ENCODE data around the gene CCDC126.

The CCDC126 gene

GRCh38 chr7:23598296-23598695 lies 1.1 kb downstream of the CCDC126 start:
- ATAC-seq: no peak
- no peak for TF ChIP-seq ZNF70 (CRISPR knock-in tag; IDR thresholded peaks at IDR 0.05)
- TF ChIP-seq, protein P1, sequence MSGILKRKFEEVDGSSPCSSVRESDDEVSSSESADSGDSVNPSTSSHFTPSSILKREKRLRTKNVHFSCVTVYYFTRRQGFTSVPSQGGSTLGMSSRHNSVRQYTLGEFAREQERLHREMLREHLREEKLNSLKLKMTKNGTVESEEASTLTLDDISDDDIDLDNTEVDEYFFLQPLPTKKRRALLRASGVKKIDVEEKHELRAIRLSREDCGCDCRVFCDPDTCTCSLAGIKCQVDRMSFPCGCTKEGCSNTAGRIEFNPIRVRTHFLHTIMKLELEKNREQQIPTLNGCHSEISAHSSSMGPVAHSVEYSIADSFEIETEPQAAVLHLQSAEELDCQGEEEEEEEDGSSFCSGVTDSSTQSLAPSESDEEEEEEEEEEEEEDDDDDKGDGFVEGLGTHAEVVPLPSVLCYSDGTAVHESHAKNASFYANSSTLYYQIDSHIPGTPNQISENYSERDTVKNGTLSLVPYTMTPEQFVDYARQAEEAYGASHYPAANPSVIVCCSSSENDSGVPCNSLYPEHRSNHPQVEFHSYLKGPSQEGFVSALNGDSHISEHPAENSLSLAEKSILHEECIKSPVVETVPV (CRISPR knock-in tag; IDR thresholded peaks at IDR 0.05): no peak
- no peak for TF ChIP-seq TCF4 (CRISPR knock-in tag; IDR thresholded peaks at IDR 0.05; ENCODE audit: borderline replicate concordance)
- no peak for TF ChIP-seq ZNF565 (CRISPR knock-in tag; conservative IDR thresholded peaks at IDR 0.05; ENCODE audit: low read depth)
- no peak for TF ChIP-seq ESRRG (CRISPR knock-in tag; IDR thresholded peaks at IDR 0.05)
- no peak for TF ChIP-seq SNAI2 (CRISPR knock-in tag; IDR thresholded peaks at IDR 0.05)
- TF ChIP-seq GLIS3 (CRISPR knock-in tag; IDR thresholded peaks at IDR 0.05): no peak

DNA sequence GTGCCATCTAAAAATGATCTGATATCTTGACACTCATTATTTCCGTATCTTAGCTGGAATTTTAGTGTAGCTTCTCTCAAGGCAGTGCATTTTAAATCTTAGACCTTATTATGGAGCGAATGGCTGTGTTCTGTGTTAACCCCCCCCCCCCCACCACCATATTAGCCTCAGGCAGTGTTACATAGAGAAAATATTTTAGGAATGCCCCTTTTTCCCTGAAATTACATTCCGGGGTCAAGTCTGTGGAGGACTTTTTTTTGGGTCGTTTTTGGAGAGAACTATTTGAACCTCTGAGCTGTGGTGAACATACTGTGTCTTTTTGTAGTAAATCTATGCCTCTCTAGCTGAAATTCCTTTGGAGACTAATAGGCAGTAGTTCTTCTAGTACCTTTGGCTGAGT lies 3.1 kb downstream of the CCDC126 start:
- ATAC-seq: no peak
- TF ChIP-seq GLIS3 (CRISPR knock-in tag; IDR thresholded peaks at IDR 0.05): no peak

- ATAC-seq: no peak
- TF ChIP-seq ESRRG (CRISPR knock-in tag; IDR thresholded peaks at IDR 0.05) (no peak), TCF4 (CRISPR knock-in tag; IDR thresholded peaks at IDR 0.05; ENCODE audit: borderline replicate concordance) (no peak), ZNF70 (CRISPR knock-in tag; IDR thresholded peaks at IDR 0.05) (no peak), PATZ1 (CRISPR knock-in tag; IDR thresholded peaks at IDR 0.05; ENCODE audit: borderline replicate concordance) (no peak), TOX (CRISPR knock-in tag; IDR thresholded peaks at IDR 0.05; ENCODE audit: borderline replicate concordance) (no peak), GLIS3 (CRISPR knock-in tag; IDR thresholded peaks at IDR 0.05) (no peak), POU6F1 (CRISPR knock-in tag; IDR thresholded peaks at IDR 0.05; ENCODE audit: borderline replicate concordance, low read depth) (no peak), TSHZ2 (CRISPR knock-in tag; IDR thresholded peaks at IDR 0.05) (no peak), BACH2 (CRISPR knock-in tag; IDR thresholded peaks at IDR 0.05; ENCODE audit: borderline replicate concordance) (no peak), SNAI2 (CRISPR knock-in tag; IDR thresholded peaks at IDR 0.05) (no peak), RARB (CRISPR knock-in tag; IDR thresholded peaks at IDR 0.05) (no peak)
Observed at GRCh38 chr7:23603632-23604295, 6.6 kb downstream of the CCDC126 start.

- TF ChIP-seq ZFP3 (CRISPR knock-in tag; IDR thresholded peaks at IDR 0.05) (no peak), PPARA (CRISPR knock-in tag; IDR thresholded peaks at IDR 0.05; ENCODE audit: borderline replicate concordance) (no peak), SNAI2 (CRISPR knock-in tag; IDR thresholded peaks at IDR 0.05) (no peak), BACH2 (CRISPR knock-in tag; IDR thresholded peaks at IDR 0.05; ENCODE audit: borderline replicate concordance) (no peak)
- ATAC-seq: no peak
Observed at GRCh38 chr7:23604296-23604640, 7.1 kb downstream of the CCDC126 start.

DNA sequence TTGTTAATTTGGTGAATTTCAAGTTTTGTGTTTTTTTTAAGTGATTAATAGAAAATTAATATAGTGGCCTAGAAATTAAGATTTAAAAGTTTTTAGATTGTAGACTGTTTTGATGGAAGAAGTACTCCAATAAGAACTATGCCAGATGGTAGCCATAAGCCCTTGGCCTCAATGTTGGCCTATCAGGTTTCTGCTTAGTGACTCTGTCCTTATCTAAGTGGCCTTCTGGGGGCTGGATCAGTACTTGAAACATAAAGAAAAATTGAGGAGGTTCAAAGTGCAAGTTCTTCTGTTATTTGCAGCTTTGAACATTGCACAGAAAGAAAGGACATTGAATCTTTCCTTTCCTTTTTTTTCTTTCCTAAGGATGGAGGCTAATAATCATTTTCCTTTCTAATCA lies 9.9 kb downstream of the CCDC126 start:
- no peak for ATAC-seq
- TF ChIP-seq, protein P1 (CRISPR knock-in tag; IDR thresholded peaks at IDR 0.05): no peak
- TF ChIP-seq RARB (CRISPR knock-in tag; IDR thresholded peaks at IDR 0.05) (no peak), ARNTL (CRISPR knock-in tag; IDR thresholded peaks at IDR 0.05; ENCODE audit: borderline replicate concordance, low read depth) (no peak), TCF4 (CRISPR knock-in tag; IDR thresholded peaks at IDR 0.05; ENCODE audit: borderline replicate concordance) (no peak), ZFP3 (CRISPR knock-in tag; IDR thresholded peaks at IDR 0.05) (no peak), SNAI2 (CRISPR knock-in tag; IDR thresholded peaks at IDR 0.05) (no peak), ZC3H10 (CRISPR knock-in tag; IDR thresholded peaks at IDR 0.05) (no peak), OSR1 (CRISPR knock-in tag; IDR thresholded peaks at IDR 0.05) (no peak), BACH2 (CRISPR knock-in tag; IDR thresholded peaks at IDR 0.05; ENCODE audit: borderline replicate concordance) (no peak), ZFP30 (CRISPR knock-in tag; IDR thresholded peaks at IDR 0.05) (no peak), ZNF70 (CRISPR knock-in tag; IDR thresholded peaks at IDR 0.05) (no peak), GLIS3 (CRISPR knock-in tag; IDR thresholded peaks at IDR 0.05) (no peak), ZNF565 (CRISPR knock-in tag; conservative IDR thresholded peaks at IDR 0.05; ENCODE audit: low read depth) (no peak), ISL1 (CRISPR knock-in tag; IDR thresholded peaks at IDR 0.05) (no peak)
